Osteoblast (primary cell): ENCODE results near the gene AARS1. TPM values are rescaled to one million over a fixed set of nuclear protein-coding genes. Genes with fewer than 3 reads are reported as not detected.
"Not testable (repeated sequence)": the region's sequence is repeated elsewhere in the genome, so short reads cannot be mapped to it uniquely, and the experiment has no call there.

ENCODE experiments used
- DNase-seq: peaks from one replicate; pipeline ENCODE4 v3.0.0; 2011; ENCODE audit warnings: low spot score, mixed read lengths; ENCODE audit not compliant: insufficient read length; ENCODE audit errors: missing footprints
- H2AFZ ChIP-seq: 2 replicates; pipeline ENCODE4 v1.6.0; 2011; ENCODE audit warnings: mild to moderate bottlenecking, low read length
- H3K27ac ChIP-seq: 2 replicates; pipeline ENCODE4 v1.5.1; 2011; ENCODE audit warnings: mild to moderate bottlenecking, low read depth, low read length, moderate library complexity
- H3K27me3 ChIP-seq: 2 replicates; pipeline ENCODE4 v1.6.0; 2012; ENCODE audit warnings: mild to moderate bottlenecking, control low read depth, inconsistent platforms, low read length, moderate library complexity; ENCODE audit not compliant: insufficient read depth
- H3K36me3 ChIP-seq: 2 replicates; pipeline ENCODE4 v1.5.1; 2011; ENCODE audit warnings: mild to moderate bottlenecking, low read length, control low read depth, moderate library complexity; ENCODE audit not compliant: insufficient read depth
- H3K4me1 ChIP-seq: 2 replicates; pipeline ENCODE4 v1.5.1; 2011; ENCODE audit warnings: mild to moderate bottlenecking, low read length, control low read depth, moderate library complexity; ENCODE audit not compliant: insufficient read depth
- H3K4me2 ChIP-seq: 2 replicates; pipeline ENCODE4 v1.6.0; 2011; ENCODE audit warnings: mild to moderate bottlenecking, low read length; ENCODE audit not compliant: insufficient read depth
- H3K4me3 ChIP-seq: fragments of 200-600 bp; sonication (generic); 3 replicates; pipeline ENCODE4 v1.5.1; 2012; ENCODE audit warnings: mild to moderate bottlenecking, low read length, inconsistent platforms; ENCODE audit not compliant: insufficient read depth
- H3K79me2 ChIP-seq: 2 replicates; pipeline ENCODE4 v1.6.0; 2012; ENCODE audit warnings: mild to moderate bottlenecking, low read length, control low read depth, inconsistent platforms; ENCODE audit not compliant: insufficient read depth
- H3K9me3 ChIP-seq: 2 replicates; pipeline ENCODE4 v1.5.1; 2011; ENCODE audit warnings: low read depth, low read length, control low read depth
- H4K20me1 ChIP-seq: 2 replicates; pipeline ENCODE4 v1.6.0; 2012; ENCODE audit warnings: mild to moderate bottlenecking, low read length, control low read depth; ENCODE audit not compliant: insufficient read depth
- total RNA-seq: library from RNA; depleted of rRNA; stranded (reverse); fragments of >200 nt; gene quantifications from 2 replicates; pipeline ENCODE4 v1.2.3, GENCODE V29; 2012

AARS1 gene
- total RNA-seq, 1 donor, result 213 TPM

DNA sequence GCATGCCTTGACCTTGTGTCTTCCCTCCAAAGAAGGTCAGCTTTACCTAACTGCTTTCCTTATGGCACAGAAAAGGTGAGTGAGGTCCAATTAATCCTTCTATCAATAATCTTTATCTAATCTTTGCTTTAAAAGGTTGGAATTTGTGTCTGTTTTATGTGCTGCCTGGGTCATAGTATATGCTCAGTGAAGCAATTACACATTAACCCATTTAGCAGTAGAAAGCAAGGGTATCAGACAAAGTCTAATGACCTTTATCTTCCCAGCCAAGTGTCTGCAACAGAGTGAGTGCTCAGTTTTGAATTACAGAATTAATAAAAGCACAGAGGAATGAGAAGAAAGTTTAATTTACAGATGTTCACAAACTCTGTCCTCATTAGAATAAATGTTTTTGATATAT is 63.3 kb downstream of the AARS1 start:
- H3K4me1 ChIP-seq, result not testable (repeated sequence)

DNA sequence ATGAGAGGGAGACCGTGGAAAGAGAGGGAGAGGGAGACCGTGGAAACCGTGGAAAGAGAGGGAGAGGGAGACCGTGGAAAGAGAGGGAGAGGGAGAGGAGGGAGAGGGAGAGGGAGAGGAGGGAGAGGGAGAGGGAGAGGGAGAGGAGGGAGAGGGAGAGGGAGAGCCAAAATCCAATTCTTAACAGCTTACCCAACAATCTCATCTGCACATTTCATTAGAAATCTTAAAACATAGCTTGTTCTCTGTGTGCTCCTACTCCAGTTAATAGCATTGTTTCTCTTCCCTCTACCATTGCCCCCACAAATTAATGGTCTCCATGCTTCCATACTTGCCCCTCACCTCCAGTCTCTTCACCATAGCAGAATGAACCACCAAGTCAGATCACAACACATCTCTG is 63.9 kb downstream of the AARS1 start:
- H3K27me3 ChIP-seq, H3K36me3 ChIP-seq, H3K4me1 ChIP-seq, H3K4me2 ChIP-seq, H3K9me3 ChIP-seq, H3K27ac ChIP-seq, H3K79me2 ChIP-seq, H2AFZ ChIP-seq, H3K4me3 ChIP-seq, DNase-seq, H4K20me1 ChIP-seq: not testable (repeated sequence)

More for the DNA sequence above, 63.3 kb downstream of the AARS1 start:
- not testable (repeated sequence) for H3K27me3 ChIP-seq, H3K27ac ChIP-seq, DNase-seq, H3K4me3 ChIP-seq, H3K36me3 ChIP-seq, H3K4me2 ChIP-seq, H2AFZ ChIP-seq, H3K9me3 ChIP-seq, H3K79me2 ChIP-seq, H4K20me1 ChIP-seq

GRCh38 chr16:70224645-70225044 is 64.7 kb downstream of the AARS1 start:
- H3K27ac ChIP-seq, H2AFZ ChIP-seq, H3K36me3 ChIP-seq, H3K79me2 ChIP-seq, H3K9me3 ChIP-seq, H3K4me1 ChIP-seq, H3K4me2 ChIP-seq, H3K4me3 ChIP-seq, H3K27me3 ChIP-seq, H4K20me1 ChIP-seq, DNase-seq: not testable (repeated sequence)

- not testable (repeated sequence) for H3K4me1 ChIP-seq, H2AFZ ChIP-seq, DNase-seq, H3K36me3 ChIP-seq, H4K20me1 ChIP-seq, H3K79me2 ChIP-seq, H3K4me2 ChIP-seq, H3K27ac ChIP-seq, H3K4me3 ChIP-seq, H3K9me3 ChIP-seq, H3K27me3 ChIP-seq
Measured at GRCh38 chr16:70223971-70224513, 65.3 kb downstream of the AARS1 start.

DNA sequence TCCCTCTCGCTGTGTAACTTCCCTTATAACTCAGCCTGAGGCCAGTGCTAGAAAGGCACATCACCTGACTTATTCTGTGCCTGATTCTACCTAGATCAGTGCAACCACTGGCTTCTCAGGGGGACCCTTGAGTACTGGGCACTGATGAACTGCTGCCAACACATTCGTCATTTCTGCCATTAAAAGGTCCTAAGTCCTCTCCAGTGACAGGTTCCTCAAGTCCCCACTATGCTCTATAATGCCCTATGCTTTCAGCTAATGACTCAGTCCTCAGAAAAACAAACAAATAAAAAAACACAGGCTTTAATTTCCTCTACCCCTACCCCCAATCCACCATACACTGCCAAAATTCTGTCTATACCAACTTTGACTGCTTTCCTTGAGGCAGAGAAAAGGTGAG is 66.1 kb downstream of the AARS1 start:
- H3K27me3 ChIP-seq, H4K20me1 ChIP-seq, H3K4me3 ChIP-seq, H3K36me3 ChIP-seq, H3K27ac ChIP-seq, H3K9me3 ChIP-seq, H3K4me2 ChIP-seq, H3K4me1 ChIP-seq, DNase-seq, H2AFZ ChIP-seq, H3K79me2 ChIP-seq: not testable (repeated sequence)

GRCh38 chr16:70222574-70222973 is 66.7 kb downstream of the AARS1 start:
- not testable (repeated sequence) for H4K20me1 ChIP-seq, H3K36me3 ChIP-seq, H3K79me2 ChIP-seq, DNase-seq, H3K4me1 ChIP-seq, H2AFZ ChIP-seq, H3K9me3 ChIP-seq, H3K4me2 ChIP-seq, H3K27me3 ChIP-seq, H3K27ac ChIP-seq, H3K4me3 ChIP-seq

- not testable (repeated sequence) for H3K4me2 ChIP-seq, H3K79me2 ChIP-seq, DNase-seq, H3K9me3 ChIP-seq, H3K4me1 ChIP-seq, H3K27me3 ChIP-seq, H3K4me3 ChIP-seq, H4K20me1 ChIP-seq, H3K36me3 ChIP-seq, H2AFZ ChIP-seq, H3K27ac ChIP-seq
Measured at GRCh38 chr16:70218586-70218985, 70.7 kb downstream of the AARS1 start.

DNA sequence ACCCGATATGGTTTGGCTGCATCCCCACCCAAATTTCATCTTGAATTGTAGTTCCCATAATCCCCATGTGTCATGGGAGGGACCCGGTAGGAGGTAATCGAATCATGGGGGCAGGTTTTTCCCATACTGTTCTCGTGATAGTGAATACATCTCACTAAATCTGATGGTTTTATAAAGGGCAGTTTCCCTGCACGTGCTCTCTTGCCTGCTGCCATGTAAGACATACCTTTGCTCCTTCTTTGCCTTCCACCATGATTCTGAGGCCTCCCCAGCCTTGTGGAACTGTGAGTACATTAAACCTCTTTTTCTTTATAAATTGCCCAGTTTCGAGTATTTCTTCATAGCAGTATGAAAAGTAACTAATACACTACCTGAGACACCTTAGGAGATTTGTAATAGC is 82.9 kb downstream of the AARS1 start:
- not testable (repeated sequence) for H3K36me3 ChIP-seq

GRCh38 chr16:70204668-70205405 is 84.5 kb downstream of the AARS1 start:
- H3K4me3 ChIP-seq, DNase-seq, H3K36me3 ChIP-seq, H4K20me1 ChIP-seq, H2AFZ ChIP-seq, H3K27ac ChIP-seq, H3K27me3 ChIP-seq, H3K4me1 ChIP-seq, H3K4me2 ChIP-seq, H3K9me3 ChIP-seq, H3K79me2 ChIP-seq: not testable (repeated sequence)

More for the DNA sequence above, 82.9 kb downstream of the AARS1 start:
- not testable (repeated sequence) for DNase-seq, H3K27me3 ChIP-seq, H4K20me1 ChIP-seq, H3K4me2 ChIP-seq, H3K4me1 ChIP-seq, H3K9me3 ChIP-seq, H2AFZ ChIP-seq, H3K27ac ChIP-seq, H3K79me2 ChIP-seq, H3K4me3 ChIP-seq
